ENCODE data around the gene ZG16B. TPM values are rescaled to one million over a fixed set of nuclear protein-coding genes. Genes with fewer than 3 reads are reported as not detected.
A peak's percentile ranks its signal among the peaks of the same experiment; 100 is the strongest.

ZG16B gene
- polyA plus RNA-seq, 1 donor, result 0.56 TPM

- no peak for DNase-seq
Observed at GRCh38 chr16:2871926-2872325, 41.8 kb downstream of the ZG16B start.

GRCh38 chr16:2874032-2874911 is 44.2 kb downstream of the ZG16B start:
- DNase-seq, result no peak

GRCh38 chr16:2874912-2875362 is 44.8 kb downstream of the ZG16B start:
- peak; percentile 81 for DNase-seq

- DNase-seq, result no peak
Observed at GRCh38 chr16:2879854-2880508, 49.9 kb downstream of the ZG16B start.

Other genes with a start within 250 kb of the ZG16B start
- 25.1 TPM for gene KCTD5, start 147.8 kb upstream of the ZG16B start, polyA plus RNA-seq (ENCODE audit: insufficient read length)
- gene PRSS27, start 110.1 kb upstream of the ZG16B start, polyA plus RNA-seq (ENCODE audit: insufficient read length), result 1.0 TPM
- 553 TPM for gene SRRM2, start 77.7 kb upstream of the ZG16B start, polyA plus RNA-seq (ENCODE audit: insufficient read length)
- 148 TPM for gene ELOB, start 53.0 kb upstream of the ZG16B start, polyA plus RNA-seq (ENCODE audit: insufficient read length)
- not detected for gene PRSS33, start 42.7 kb upstream of the ZG16B start, polyA plus RNA-seq (ENCODE audit: insufficient read length)
- gene PRSS41, start 31.8 kb upstream of the ZG16B start, polyA plus RNA-seq (ENCODE audit: insufficient read length), result not detected
- gene PRSS21, start 13.1 kb upstream of the ZG16B start, polyA plus RNA-seq (ENCODE audit: insufficient read length), result not detected
- not detected for gene PRSS22, start 27.9 kb downstream of the ZG16B start, polyA plus RNA-seq (ENCODE audit: insufficient read length)
- gene FLYWCH2, start 52.9 kb downstream of the ZG16B start, polyA plus RNA-seq (ENCODE audit: insufficient read length), result 16.1 TPM
- 23.7 TPM for gene FLYWCH1, start 81.6 kb downstream of the ZG16B start, polyA plus RNA-seq (ENCODE audit: insufficient read length)
- gene KREMEN2, start 134.0 kb downstream of the ZG16B start, polyA plus RNA-seq (ENCODE audit: insufficient read length), result 6.1 TPM
- gene PAQR4, start 139.0 kb downstream of the ZG16B start, polyA plus RNA-seq (ENCODE audit: insufficient read length), result 7.0 TPM
- gene PKMYT1, start 150.1 kb downstream of the ZG16B start, polyA plus RNA-seq (ENCODE audit: insufficient read length), result 11.4 TPM
- 2.2 TPM for gene CLDN9, start 182.6 kb downstream of the ZG16B start, polyA plus RNA-seq (ENCODE audit: insufficient read length)
- gene CLDN6, start 187.9 kb downstream of the ZG16B start, polyA plus RNA-seq (ENCODE audit: insufficient read length), result 0.32 TPM
- 42.5 TPM for gene TNFRSF12A, start 190.1 kb downstream of the ZG16B start, polyA plus RNA-seq (ENCODE audit: insufficient read length)
- gene HCFC1R1, start 193.6 kb downstream of the ZG16B start, polyA plus RNA-seq (ENCODE audit: insufficient read length), result 121 TPM
- gene THOC6, start 193.7 kb downstream of the ZG16B start, polyA plus RNA-seq (ENCODE audit: insufficient read length), result 21.8 TPM
- not detected for gene BICDL2, start 206.6 kb downstream of the ZG16B start, polyA plus RNA-seq (ENCODE audit: insufficient read length)
- 2.1 TPM for gene MMP25, start 216.3 kb downstream of the ZG16B start, polyA plus RNA-seq (ENCODE audit: insufficient read length)
- gene IL32, start 235.3 kb downstream of the ZG16B start, polyA plus RNA-seq (ENCODE audit: insufficient read length), result 161 TPM